ENCODE measurements around the gene OPALIN. TPM values are rescaled to one million over a fixed set of nuclear protein-coding genes. Genes with fewer than 3 reads are reported as not detected.

Gene OPALIN
- total RNA-seq, 3 donors from 2014 or later, result not detected

DNA sequence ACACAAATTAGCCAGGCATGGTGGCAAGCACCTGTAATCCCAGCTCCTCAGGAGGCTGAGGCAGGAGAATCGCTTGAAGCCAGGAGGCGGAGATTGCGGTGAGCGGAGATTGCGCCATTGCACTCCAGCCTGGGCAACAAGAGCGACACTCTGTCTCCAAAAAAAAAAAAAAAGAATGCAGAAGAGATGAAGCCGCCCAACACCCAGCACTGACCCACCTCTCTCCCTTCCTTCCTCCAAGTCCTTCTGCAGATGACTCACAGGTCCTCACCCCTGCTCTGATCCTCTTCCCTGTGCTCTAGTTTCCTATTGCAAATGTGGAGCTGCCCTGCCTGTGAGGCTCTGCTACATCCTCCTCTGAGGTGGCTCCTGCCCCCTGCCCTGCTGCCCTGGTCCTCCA lies 22.0 kb upstream of the OPALIN start:
- H3K4me1 Mint-ChIP-seq (ENCODE audit: low read depth), result peaks cover under 1% of the 10 kb centered on the region
- peaks cover 8% of the 10 kb centered on the region for H3K27me3 Mint-ChIP-seq (ENCODE audit: low read depth)
- ATAC-seq (no peak), DNase-seq (no peak)
- no peak overlapping the region for H3K4me3 Mint-ChIP-seq
- no peaks in the 10 kb centered on the region for H3K9me3 Mint-ChIP-seq
- H3K36me3 Mint-ChIP-seq (ENCODE audit: insufficient read depth), result no peaks in the 10 kb centered on the region

DNA sequence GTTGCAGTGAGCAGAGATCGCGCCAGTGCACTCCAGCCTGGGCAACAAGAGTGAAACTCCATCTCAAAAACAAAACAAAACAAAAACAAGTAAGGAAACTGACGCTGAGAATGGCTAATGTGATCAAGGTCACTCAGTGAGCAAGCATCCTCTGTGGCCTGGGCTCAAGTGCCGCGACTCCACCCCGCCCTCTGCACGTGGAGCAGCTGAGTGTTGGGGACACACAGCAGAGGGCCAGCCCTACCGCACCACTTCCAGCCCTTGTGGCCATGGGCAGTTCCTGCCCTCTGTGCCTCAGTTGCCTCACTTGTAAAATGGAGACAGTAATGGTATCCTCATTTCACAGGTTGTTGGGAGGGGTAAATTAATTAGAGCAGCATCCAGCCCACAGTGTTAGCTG lies 21.0 kb upstream of the OPALIN start:
- H3K36me3 Mint-ChIP-seq (ENCODE audit: insufficient read depth), result no peaks in the 10 kb centered on the region
- H3K27me3 Mint-ChIP-seq (ENCODE audit: low read depth), result peaks cover 8% of the 10 kb centered on the region
- DNase-seq, result no peak
- H3K4me3 Mint-ChIP-seq, result no peak overlapping the region
- peaks cover 7% of the 10 kb centered on the region for H3K4me1 Mint-ChIP-seq (ENCODE audit: low read depth)
- no peaks in the 10 kb centered on the region for H3K9me3 Mint-ChIP-seq
- ATAC-seq, result no peak

DNA sequence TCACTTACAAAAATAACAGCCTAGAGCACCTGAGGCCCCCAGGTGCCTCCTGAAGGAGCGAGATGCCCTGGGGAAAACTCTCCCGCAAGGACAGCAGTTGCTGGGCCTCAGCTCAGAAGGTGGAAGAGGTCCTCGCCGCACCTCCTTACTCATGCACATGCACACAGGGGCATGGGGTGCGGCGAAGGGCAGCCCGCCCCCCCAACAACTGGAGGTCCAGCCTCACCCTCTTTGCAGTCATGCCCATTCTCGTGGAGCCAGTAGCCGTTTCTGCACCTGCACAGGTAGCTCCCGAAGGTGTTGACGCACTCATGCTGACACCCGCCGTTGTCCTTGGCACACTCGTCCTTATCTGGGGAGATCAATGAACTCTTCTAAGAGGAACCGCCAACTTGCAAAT lies 19.9 kb upstream of the OPALIN start:
- Mint-ChIP-seq H3K9me3 (no peaks in the 10 kb centered on the region), H3K4me3 (no peak overlapping the region), H3K4me1 (ENCODE audit: low read depth) (peaks cover 7% of the 10 kb centered on the region), H3K36me3 (ENCODE audit: insufficient read depth) (no peaks in the 10 kb centered on the region), H3K27me3 (ENCODE audit: low read depth) (peaks cover 9% of the 10 kb centered on the region)
- no peak for DNase-seq
- no peak for ATAC-seq

DNA sequence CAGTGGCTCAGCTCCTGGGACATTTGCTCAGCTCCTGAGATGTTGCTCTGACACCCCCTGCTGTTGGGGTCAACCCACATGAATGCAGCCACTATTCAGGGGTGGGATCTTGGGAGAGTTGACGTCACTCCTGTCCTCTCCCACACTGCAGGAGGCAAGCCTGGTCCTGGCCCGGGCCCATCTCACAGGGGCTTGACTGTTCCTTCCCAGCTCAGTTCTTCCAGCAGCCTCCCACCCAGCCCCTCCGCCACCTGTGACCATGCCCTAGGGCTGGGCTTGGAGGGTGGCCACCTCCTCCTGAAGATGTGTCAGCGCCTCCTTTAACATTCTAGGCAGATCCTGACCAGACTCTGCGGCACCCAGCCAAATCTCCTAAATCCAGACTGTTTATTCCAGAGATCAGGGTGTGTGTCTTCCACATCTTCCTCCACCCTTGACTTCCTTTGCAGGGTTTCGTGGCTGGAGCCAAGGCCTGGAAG lies 19.1 kb upstream of the OPALIN start:
- Mint-ChIP-seq H3K4me1 (ENCODE audit: low read depth) (peaks cover 7% of the 10 kb centered on the region), H3K9me3 (no peaks in the 10 kb centered on the region), H3K4me3 (no peak overlapping the region), H3K27me3 (ENCODE audit: low read depth) (peaks cover 15% of the 10 kb centered on the region), H3K36me3 (ENCODE audit: insufficient read depth) (no peaks in the 10 kb centered on the region)
- DNase-seq (no peak), ATAC-seq (no peak)

DNA sequence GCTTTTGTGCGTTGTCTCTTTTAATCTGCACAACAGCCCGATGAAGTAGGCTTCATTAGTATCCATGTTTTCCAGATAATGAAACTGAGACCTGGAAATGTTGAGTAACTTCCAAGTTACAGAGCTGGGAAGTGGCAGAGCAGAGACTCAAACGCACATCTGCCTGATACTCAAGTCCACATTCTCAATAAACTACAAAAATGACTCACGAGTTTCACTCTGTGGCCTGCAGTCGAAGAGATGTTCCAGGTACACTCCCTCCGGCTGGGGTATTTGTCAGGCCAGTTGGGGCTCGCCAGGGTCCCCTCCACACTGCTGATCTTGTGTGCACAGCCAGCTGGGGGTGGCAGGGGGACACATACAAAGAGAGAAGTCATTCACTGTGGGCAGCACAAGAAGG lies 17.7 kb upstream of the OPALIN start:
- no peaks in the 10 kb centered on the region for H3K9me3 Mint-ChIP-seq
- DNase-seq (no peak), ATAC-seq (no peak)
- H3K27me3 Mint-ChIP-seq (ENCODE audit: low read depth), result peaks cover 22% of the 10 kb centered on the region
- H3K4me3 Mint-ChIP-seq, result no peak overlapping the region
- peaks cover 7% of the 10 kb centered on the region for H3K4me1 Mint-ChIP-seq (ENCODE audit: low read depth)
- no peaks in the 10 kb centered on the region for H3K36me3 Mint-ChIP-seq (ENCODE audit: insufficient read depth)

DNA sequence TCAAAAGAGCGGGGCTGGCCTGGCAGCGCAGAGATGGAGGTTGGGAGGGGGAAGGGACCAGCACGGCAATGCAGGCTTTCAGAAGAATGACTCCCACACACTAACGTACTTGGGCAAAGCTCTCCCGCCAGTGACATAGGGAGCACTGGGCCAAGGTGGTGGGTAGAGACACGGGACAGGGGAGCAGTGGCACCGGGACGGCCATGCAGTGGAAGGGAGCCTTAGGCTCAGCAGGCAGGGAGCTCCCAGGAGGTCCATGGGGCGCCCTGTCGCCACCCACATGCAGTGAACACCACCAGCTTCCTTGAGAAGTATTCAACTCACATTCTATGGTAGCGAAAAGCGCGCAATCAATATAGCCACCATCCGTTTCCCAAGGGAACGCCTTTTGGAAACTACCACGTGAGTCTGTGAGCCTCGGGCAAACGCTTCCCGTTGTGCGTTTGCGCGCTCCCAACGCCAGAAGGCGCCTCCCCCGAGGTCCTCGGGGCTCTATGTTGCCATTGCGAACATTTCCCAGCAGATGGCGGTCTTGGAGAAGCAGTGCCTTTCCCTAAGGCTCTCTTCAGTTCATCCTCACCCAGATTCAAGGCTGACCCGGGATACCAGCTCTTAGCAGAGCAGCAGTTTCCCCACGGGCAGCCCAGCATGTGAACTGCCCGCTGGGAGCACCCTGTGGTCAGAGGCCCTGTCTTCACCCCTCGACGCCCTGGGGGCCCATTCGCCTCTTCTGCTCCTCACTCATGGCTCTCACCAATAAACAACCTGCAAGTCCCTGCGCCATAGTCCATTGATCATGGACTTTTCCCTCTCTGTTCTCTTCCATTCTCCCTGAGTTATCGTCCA lies 16.4 kb upstream of the OPALIN start:
- Mint-ChIP-seq H3K4me3 (peak overlapping the region; percentile 77), H3K27me3 (ENCODE audit: low read depth) (peaks cover 19% of the 10 kb centered on the region), H3K4me1 (ENCODE audit: low read depth) (peaks cover 7% of the 10 kb centered on the region), H3K9me3 (no peaks in the 10 kb centered on the region), H3K36me3 (ENCODE audit: insufficient read depth) (no peaks in the 10 kb centered on the region)
- peak; percentile 89 to 92 for ATAC-seq
- DNase-seq, result peak; percentile 60

DNA sequence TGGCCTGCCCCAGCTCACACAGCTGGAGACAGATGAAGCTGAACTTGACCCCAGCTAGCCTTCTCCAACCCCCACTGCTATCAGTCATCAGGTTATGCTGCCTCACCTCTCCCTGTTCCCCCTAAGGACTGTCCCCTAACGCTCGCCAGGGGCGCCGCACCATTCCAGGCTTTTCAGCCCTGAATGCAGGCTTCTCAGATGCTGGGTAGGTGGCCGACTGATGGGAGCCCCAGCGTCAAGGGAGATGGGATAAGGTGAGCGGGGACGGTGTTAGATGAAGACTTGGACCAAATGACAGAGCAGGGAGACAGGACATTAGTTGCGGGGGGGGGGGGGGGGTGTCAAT lies 15.8 kb upstream of the OPALIN start:
- Mint-ChIP-seq H3K36me3 (ENCODE audit: insufficient read depth) (no peaks in the 10 kb centered on the region), H3K4me3 (peak overlapping the region; percentile 77), H3K27me3 (ENCODE audit: low read depth) (peaks cover 19% of the 10 kb centered on the region), H3K9me3 (no peaks in the 10 kb centered on the region), H3K4me1 (ENCODE audit: low read depth) (peaks cover 7% of the 10 kb centered on the region)
- no peak for DNase-seq
- ATAC-seq, result no peak

DNA sequence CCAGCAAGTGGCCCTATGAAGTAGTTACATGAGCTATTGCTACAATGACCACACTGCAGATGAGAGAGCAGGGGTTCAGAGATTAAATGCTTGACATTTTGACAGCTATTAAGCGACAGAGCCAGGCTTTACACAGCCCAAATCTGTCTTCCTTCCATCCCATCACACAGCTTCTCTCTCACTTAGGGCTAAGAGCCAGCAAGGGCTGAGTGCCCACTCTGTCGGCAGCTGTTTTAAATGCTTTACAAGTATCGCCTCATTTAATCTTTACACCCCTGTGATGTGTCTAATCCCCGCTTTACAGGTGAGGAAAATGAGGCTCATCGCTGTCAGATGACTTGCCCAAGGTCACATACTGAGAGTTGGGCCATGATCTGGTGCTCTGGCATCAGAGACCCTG lies 15.2 kb upstream of the OPALIN start:
- Mint-ChIP-seq H3K4me1 (ENCODE audit: low read depth) (peaks cover 7% of the 10 kb centered on the region), H3K9me3 (no peaks in the 10 kb centered on the region), H3K4me3 (no peak overlapping the region), H3K27me3 (ENCODE audit: low read depth) (peaks cover 19% of the 10 kb centered on the region), H3K36me3 (ENCODE audit: insufficient read depth) (no peaks in the 10 kb centered on the region)
- ATAC-seq, result no peak
- DNase-seq, result no peak

DNA sequence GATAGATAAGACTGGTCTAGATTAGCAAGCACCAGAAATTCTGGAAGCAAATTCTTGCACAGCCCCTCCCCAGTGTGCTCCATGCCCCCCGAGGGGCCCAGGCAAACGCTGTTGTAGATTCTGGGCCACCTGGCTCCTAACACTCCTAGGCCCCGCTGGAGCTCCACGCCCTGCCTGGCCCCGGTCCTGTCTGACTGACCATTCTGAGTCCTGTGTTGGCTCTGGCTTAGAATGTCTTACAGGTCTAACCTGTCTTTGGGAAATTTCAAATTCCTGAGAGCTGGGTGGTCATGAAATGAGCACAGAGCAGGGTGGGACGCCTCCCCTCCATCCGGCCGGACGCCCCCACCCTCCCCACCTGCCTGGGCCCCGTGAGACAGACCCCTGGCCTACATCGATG lies 12.6 kb upstream of the OPALIN start:
- H3K36me3 Mint-ChIP-seq (ENCODE audit: insufficient read depth), result no peaks in the 10 kb centered on the region
- no peak for ATAC-seq

DNA sequence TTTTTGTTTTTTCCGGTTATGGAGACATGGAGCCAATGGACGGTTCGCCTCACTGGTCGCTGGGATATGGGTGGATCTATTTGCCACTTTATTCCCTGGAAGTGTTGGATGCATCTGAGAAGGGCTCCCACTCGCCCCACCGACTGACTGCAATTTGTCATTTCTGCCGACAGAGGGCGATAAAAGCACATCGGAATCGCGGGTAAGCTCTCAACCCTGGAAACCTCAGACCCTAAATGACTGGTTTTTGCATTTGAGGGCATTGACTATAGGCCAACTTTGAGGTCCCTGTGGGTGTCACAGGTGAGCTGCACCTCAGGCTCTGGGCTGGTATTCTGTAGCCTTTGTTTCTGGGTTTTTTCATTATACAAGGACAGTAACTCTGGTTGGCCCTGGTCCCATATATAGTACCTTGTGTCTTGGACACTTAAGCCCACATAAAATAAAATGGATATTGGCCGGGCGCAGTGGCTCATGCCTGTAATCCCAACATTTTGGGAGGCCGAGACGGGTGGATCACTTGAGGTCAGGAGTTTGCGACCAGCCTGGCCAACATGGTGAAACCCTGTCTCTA lies 11.9 kb upstream of the OPALIN start:
- H3K4me1 Mint-ChIP-seq (ENCODE audit: low read depth), result peaks cover 5% of the 10 kb centered on the region
- ATAC-seq (no peak), DNase-seq (peak; percentile 45)
- no peak overlapping the region for H3K4me3 Mint-ChIP-seq
- no peaks in the 10 kb centered on the region for H3K9me3 Mint-ChIP-seq
- peaks cover 19% of the 10 kb centered on the region for H3K27me3 Mint-ChIP-seq (ENCODE audit: low read depth)
- no peaks in the 10 kb centered on the region for H3K36me3 Mint-ChIP-seq (ENCODE audit: insufficient read depth)

More for the DNA sequence above, 12.6 kb upstream of the OPALIN start:
- peaks cover 7% of the 10 kb centered on the region for H3K4me1 Mint-ChIP-seq (ENCODE audit: low read depth)
- DNase-seq, result no peak
- peaks cover 19% of the 10 kb centered on the region for H3K27me3 Mint-ChIP-seq (ENCODE audit: low read depth)
- H3K9me3 Mint-ChIP-seq, result no peaks in the 10 kb centered on the region
- no peak overlapping the region for H3K4me3 Mint-ChIP-seq

DNA sequence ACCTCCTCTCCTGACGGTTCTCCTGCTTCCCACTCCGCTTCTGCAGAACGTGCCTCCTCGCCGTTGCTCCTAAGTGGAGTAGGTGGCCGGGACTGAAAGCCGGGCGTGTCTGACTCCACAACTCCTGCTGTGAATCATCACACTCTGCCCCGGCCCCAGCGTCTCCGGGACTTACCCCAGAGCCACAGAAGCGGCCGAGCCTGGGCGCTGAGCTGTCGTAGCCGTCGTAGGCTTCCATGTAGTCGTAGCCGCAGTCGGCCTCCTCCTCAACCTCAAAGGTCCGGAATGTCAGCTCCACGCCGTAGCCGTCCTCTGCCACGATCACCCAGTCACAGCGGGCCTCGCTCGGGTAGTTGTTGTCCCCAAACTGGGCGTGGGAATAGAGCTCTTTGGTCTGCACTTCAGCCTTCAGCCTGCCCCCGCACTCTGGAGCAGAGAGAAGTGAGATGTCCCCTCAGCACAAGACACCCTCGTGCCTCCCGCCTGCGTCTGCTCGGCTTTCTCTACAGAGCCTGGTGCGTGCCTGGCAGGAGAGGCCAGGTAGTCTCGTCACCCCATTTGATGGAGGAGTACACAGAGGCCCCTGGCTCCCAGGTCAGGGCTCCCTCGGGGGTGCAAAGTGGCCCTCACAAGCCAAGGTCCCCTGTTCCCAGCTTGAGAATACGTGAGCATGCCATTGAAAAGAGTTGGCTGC lies 11.2 kb upstream of the OPALIN start:
- Mint-ChIP-seq H3K27me3 (ENCODE audit: low read depth) (peaks cover 19% of the 10 kb centered on the region), H3K4me1 (ENCODE audit: low read depth) (peaks cover 2% of the 10 kb centered on the region), H3K9me3 (no peaks in the 10 kb centered on the region), H3K4me3 (no peak overlapping the region), H3K36me3 (ENCODE audit: insufficient read depth) (no peaks in the 10 kb centered on the region)
- no peak for DNase-seq
- no peak for ATAC-seq

DNA sequence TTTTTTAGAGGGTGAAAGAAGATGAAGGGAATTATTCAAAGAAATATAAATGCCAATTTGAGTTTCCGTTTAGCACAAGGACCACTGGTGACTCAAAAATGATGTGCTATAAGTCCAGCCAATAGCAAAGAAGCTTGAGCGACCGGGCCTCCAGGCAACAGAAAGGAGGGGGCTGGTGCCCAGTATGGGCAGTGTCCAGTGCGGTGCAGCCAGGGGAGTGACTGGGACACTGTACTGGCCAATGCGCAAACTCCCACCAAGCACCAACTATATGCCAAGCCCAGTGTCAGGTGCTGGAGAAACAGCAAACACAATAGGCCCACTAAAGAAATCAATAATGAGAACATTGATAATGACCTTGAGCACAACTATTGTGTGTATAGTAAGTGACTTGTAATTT lies 10.2 kb upstream of the OPALIN start:
- ATAC-seq (no peak), DNase-seq (no peak)
- no peaks in the 10 kb centered on the region for H3K36me3 Mint-ChIP-seq (ENCODE audit: insufficient read depth)
- H3K4me3 Mint-ChIP-seq, result no peak overlapping the region
- peaks cover 15% of the 10 kb centered on the region for H3K27me3 Mint-ChIP-seq (ENCODE audit: low read depth)
- no peaks in the 10 kb centered on the region for H3K4me1 Mint-ChIP-seq (ENCODE audit: low read depth)
- H3K9me3 Mint-ChIP-seq, result no peaks in the 10 kb centered on the region

DNA sequence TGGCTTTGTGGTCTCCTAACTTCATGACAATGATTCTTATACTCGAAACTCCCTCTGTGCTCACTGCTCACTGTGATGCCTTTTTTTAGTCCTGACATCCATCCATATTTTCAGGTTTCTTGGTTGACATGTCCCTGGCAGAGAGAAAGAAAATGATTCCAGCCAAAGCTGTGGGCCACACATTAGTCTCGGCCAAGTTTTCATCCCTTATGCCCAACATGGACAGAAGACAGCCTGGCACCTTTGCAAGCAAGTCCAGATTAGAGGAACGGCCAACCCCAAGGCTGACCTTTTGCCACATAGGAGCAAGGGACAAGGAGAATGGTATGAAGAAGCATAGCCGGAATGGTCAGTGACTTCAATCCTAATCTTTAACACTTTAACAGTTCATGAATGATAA lies 8.7 kb upstream of the OPALIN start:
- peaks cover 4% of the 10 kb centered on the region for H3K27me3 Mint-ChIP-seq (ENCODE audit: low read depth)
- DNase-seq, result no peak
- H3K36me3 Mint-ChIP-seq (ENCODE audit: insufficient read depth), result no peaks in the 10 kb centered on the region
- no peak for ATAC-seq
- H3K4me3 Mint-ChIP-seq, result no peak overlapping the region
- H3K9me3 Mint-ChIP-seq, result no peaks in the 10 kb centered on the region
- H3K4me1 Mint-ChIP-seq (ENCODE audit: low read depth), result no peaks in the 10 kb centered on the region

DNA sequence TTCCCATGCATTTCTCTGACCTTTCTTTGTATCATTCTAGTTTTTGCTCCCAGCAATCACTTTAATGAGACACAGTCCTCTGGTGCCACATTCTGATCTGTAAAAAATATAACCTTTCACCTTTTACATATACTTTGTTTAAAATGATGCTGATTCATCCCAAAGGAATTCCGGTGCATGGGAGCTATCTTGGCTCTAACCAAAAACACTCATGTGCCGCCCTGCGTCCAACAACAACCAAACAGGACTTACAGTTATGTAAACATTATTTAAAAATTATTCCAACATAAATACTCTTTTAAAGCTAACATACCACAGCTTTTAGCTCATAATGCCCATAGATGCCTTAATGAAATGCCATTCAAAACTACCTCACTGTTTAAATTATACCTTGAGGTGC lies 7.7 kb upstream of the OPALIN start:
- Mint-ChIP-seq H3K27me3 (ENCODE audit: low read depth) (no peaks in the 10 kb centered on the region), H3K4me3 (no peak overlapping the region), H3K9me3 (no peaks in the 10 kb centered on the region), H3K4me1 (ENCODE audit: low read depth) (no peaks in the 10 kb centered on the region), H3K36me3 (ENCODE audit: insufficient read depth) (no peaks in the 10 kb centered on the region)
- DNase-seq (no peak), ATAC-seq (no peak)

DNA sequence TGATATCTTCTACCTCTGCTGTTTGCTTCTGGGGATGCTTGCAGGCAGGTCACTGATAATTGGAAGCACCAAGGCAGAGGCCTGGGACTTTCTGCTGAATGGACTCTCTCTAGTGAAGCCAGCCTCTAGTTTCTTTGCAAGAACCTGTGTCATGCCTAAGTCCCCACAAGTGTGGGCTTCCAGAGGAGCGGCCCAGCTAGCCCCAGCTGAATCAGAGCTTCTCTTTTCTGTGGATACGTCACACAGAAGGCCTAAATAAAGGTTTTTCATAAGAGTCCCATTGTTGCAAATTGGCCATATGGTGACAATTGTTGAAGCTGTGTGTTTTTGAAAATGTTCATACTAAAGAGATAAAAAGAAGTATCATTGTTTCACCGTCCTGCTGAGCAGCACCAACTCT lies 6.8 kb upstream of the OPALIN start:
- Mint-ChIP-seq H3K27me3 (ENCODE audit: low read depth) (no peaks in the 10 kb centered on the region), H3K36me3 (ENCODE audit: insufficient read depth) (no peaks in the 10 kb centered on the region), H3K4me3 (no peak overlapping the region), H3K9me3 (no peaks in the 10 kb centered on the region), H3K4me1 (ENCODE audit: low read depth) (no peaks in the 10 kb centered on the region)
- DNase-seq (no peak), ATAC-seq (no peak)
